M059J (cell line): ENCODE data around the gene LCLAT1. TPM values are rescaled to one million over a fixed set of nuclear protein-coding genes. Genes with fewer than 3 reads are reported as not detected.
"Not testable (repeated sequence)": the region's sequence is repeated elsewhere in the genome, so short reads cannot be mapped to it uniquely, and the experiment has no call there.

Source experiments
- DNase-seq: peaks from one replicate; pipeline ENCODE4 v3.0.0-alpha.2; 2012; ENCODE audit warnings: low read depth
- total RNA-seq: library from RNA; depleted of rRNA; stranded (reverse); fragments of >200 nt; shearing (Covaris generic); gene quantifications from 2 replicates; pipeline ENCODE4 v1.2.3, GENCODE V29; 2014

Gene LCLAT1
- total RNA-seq, 1 experiment from 2014 or later = 26.9 TPM

GRCh38 chr2:30591186-30591585 lies 144.1 kb downstream of the LCLAT1 start:
- no peak for DNase-seq

DNA sequence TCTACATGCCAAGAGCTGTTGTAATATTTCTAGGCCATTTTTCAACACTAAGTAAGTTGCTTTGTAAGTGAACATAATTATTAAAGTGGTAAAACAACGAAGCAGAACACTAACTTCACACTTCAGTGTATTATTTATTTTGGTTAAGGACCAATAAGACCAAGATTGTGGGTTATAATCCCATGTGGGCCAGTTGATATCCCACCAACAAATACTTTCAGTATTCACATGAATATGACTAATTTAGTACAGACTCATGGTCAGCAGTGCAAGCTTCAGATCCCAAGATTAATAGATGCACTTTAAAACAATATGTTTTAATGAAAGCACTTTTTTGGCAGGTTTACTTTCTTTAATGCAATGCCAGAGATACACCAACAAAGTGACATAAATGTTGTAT lies 154.3 kb downstream of the LCLAT1 start:
- no peak for DNase-seq

- DNase-seq = no peak
These were observed 158.2 kb downstream of the LCLAT1 start for GRCh38 chr2:30605197-30605596.

DNA sequence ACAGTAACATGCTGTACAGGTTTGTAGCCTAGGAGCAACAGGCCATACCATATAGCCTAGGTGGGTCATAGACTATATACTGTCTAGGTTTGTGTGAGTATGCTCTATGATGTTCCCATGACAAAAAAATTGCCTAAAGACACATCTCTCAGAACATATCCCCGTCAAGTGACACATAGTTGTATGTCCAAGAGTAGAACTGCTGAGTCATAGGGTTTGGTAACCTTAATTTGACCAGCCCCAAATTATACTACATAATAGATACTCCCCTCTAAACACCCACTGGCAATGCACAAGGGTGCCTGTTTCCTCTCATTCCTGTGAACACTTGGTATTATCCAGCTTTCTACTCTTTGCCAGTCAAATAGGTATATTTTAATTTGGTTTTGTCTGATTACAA lies 161.6 kb downstream of the LCLAT1 start:
- peak; percentile 3 for DNase-seq

DNA sequence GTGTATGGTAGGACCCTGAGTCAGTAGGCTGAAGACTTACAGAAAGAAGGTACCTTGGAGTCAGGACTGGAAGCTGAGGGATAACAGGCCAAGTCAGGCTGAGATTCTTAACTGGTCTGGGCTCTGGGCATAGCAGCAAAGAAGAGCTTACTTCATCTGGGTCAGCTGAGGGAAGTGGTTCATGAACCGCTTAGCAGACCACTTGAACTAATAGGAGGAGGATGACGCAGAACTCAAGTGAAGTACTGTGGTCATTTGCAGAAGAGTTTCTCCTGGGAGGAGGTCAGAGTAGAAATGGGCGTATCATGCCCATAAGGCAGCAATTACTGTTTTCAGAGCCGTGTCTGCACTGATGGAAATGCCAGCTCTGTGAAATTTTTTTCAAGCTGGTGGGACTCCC lies 164.5 kb downstream of the LCLAT1 start:
- DNase-seq = no peak

DNA sequence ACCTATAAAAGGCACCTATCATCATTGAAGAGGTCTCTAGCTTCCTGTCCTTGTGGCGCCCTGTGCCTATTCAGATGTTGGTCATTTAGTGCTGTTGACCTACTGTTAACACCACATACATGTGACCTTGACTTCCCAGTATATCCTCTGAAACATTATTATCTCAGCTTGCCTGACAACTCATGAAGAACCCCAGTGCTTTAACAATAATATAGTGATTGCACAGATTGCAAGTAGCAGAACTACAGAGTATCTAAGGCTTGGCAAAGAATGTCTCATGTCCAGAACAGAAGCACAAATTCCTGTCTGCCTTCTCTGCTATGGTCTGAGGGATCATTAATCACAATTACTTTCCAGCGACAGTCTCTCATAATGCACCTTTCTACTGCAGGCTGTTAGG lies 165.3 kb downstream of the LCLAT1 start:
- DNase-seq = no peak

GRCh38 chr2:30613001-30613400 lies 166.0 kb downstream of the LCLAT1 start:
- no peak for DNase-seq

- not testable (repeated sequence) for DNase-seq
These were observed 167.2 kb downstream of the LCLAT1 start for GRCh38 chr2:30614227-30614626.

- DNase-seq = no peak
These were observed 168.9 kb downstream of the LCLAT1 start for GRCh38 chr2:30615926-30616325.

DNA sequence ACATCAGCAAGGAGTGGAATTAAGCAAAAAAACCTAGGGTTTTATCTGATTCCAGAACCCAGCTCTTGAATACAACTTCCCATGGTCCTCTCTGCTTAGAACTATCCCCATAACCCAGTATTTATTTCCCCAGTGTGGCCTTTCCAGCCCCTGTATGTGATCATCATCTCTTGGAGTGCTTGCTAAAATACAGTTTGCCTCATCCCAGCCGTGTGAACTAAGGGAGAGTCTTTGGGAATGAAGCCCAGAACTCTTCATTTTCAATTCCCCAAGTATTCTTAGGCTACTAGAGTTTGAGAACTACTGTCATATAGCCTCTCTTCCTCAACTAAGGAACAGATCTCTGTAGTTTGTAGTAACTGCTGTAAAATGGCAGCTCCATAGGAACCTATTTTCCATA lies 173.1 kb downstream of the LCLAT1 start:
- DNase-seq = no peak

DNA sequence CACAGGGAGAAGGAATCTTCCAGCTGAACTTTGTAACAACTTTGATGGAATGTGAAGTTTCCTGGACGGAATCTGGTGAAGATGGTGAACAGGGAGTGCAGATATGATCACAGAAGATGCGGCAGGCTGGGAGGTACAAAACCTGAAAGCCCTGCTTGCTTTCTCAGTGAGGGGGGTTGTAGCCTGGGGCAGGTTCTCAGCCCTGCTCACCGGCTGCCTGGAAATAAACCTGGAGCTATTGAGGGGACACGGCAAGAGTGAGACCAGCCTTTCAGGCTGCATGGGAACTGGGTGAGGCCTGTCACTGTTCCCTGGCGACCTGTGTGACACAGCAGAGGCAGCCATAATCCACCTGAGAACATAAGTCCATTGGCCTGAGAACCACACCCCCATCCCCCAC lies 174.8 kb downstream of the LCLAT1 start:
- DNase-seq = no peak

GRCh38 chr2:30622452-30622851 lies 175.4 kb downstream of the LCLAT1 start:
- DNase-seq = no peak

- no peak for DNase-seq
These were observed 178.2 kb downstream of the LCLAT1 start for GRCh38 chr2:30625276-30625675.

DNA sequence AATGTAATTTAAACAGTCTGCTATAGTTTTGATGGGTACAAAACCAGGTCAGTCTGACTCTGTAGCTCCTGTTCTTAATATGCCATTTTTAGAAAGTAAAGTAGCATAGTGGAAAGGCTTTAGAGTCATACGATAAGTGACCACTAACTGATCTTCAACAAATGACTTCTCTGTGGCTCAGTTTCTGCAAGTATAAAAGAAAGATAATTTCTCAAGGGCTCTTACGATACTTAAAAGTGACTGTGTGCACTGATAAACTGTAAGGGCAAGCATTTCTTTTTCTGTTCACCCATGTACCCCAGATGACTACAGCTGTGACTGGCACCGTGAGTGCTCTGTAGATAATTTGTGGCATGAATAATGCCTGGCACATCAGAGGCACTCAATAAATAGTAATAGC lies 178.7 kb downstream of the LCLAT1 start:
- no peak for DNase-seq

DNA sequence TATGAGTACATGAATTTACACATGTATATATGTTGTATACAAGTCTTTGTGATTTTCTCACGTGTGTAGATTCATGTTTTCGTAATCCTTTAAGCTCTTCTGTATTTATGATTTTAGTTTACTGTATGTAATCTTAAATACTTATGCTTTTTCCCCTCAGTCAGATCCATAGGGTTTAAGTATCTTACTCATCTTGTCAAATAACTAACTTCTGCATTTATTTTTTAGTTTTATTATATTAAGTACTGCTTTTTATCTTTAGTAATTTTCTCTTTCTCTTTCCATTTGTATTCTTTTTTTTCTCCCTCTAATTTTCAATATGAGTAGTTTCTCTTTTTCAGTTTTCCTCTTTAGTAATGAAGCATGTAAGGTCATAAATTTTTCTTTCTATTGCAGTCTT lies 179.4 kb downstream of the LCLAT1 start:
- no peak for DNase-seq

GRCh38 chr2:30627151-30627550 lies 180.1 kb downstream of the LCLAT1 start:
- no peak for DNase-seq

GRCh38 chr2:30628341-30628740 lies 181.3 kb downstream of the LCLAT1 start:
- no peak for DNase-seq

GRCh38 chr2:30629866-30630265 lies 182.8 kb downstream of the LCLAT1 start:
- DNase-seq = peak; percentile 23

DNA sequence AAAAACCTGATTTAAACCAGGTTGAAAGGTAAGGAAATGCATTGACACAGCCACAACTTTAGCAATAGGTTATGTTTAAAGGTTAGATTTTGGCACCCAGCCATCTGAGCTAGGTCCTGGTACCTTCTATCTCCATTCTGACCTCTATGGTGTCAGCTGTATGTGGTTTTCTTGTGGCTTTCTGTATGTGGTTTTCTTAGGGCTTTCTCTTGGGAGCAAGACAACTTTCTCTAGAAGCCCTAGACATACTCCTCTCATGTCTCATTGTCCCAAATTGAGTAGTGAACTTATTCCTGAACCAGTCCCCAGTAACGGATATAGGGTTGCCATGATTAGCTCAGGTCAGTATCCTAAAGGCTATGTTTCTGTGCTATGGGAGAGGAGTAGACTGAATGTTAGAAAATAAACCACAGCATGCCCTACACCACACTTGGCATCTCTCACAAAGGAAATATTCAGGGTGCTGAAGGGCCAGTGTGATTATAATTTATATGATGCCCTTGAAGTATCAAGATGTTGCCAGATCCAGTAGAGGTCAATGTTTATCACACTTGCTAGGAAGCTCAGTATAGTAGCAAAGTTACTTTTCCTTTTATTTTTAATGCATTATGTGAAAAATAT lies 184.1 kb downstream of the LCLAT1 start:
- DNase-seq = peak; percentile 53

DNA sequence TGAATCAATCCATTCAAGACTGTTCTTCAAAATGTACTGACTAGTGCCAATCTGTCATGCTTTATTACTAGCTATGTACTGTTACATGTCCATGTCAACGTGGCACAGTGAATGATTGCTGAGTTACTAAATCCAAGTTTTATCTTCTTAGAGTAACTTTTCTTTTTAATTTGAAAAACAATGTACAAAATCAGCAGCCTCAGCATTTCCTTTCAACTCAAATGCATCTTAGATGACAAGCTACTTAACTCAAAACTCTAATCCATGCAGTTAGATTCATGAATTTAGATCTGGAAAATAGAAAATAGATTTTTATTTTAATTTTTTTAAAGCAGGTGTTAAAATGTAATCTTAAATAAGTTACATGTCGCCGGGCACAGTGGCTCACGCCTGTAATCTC lies 186.0 kb downstream of the LCLAT1 start:
- DNase-seq = no peak

DNA sequence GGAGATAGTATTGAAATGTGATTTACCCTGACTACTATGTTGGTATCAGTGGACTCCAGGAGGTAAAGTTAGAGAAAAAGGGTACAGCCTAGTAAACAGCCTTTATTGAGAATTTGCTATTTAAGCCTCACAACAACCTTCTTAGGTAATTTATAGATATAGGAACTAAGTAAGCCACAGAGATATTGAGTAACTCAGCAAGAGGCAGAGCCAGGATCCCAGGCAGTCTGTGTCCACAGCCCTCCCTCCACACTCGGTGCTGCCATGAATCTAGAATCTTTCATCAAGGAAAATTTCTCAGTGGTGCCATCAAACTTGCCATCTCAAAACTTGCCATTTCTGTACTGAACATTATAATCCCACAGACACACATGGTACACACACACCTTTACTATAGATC lies 189.3 kb downstream of the LCLAT1 start:
- DNase-seq = no peak

DNA sequence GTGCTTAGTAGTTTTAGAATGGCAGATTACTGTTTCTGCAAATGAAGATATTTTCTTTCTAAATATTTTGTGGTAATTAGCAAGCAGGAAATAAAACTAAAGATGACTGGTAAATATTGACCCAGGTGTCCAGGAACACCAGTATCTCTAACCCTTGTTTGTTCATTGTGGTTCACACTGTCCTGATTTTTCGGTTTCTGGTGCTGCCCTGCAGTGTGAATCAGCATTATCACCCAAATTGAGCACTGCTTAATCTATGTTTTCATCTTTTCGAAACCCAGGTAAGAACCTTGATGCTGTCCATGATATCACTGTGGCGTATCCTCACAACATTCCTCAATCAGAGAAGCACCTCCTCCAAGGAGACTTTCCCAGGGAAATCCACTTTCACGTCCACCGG lies 192.8 kb downstream of the LCLAT1 start:
- no peak for DNase-seq

GRCh38 chr2:30641765-30642345 lies 194.8 kb downstream of the LCLAT1 start:
- DNase-seq = no peak

DNA sequence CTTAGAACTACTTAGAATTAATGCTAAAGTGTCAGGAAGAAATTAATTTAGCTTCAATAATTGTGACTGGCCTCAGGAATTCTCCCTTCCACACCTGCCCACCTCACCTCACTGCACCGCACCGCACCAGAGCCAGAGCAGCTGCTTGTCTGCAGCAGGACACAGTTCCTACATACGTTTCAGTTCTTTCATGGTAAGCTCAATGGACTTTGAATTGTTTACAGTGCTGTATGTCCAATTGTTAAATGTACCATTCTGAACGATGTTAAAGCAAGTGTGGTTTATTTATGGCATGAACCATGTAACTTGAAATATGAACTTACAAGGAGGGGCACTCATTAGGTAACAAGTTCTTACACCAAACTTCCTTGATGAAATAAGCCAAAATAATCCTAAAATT lies 196.0 kb downstream of the LCLAT1 start:
- DNase-seq = not testable (repeated sequence)
